Neuronal stem cell (in vitro differentiated cells): ENCODE data around the gene IGBP1.
"Not testable (repeated sequence)": the region's sequence is repeated elsewhere in the genome, so short reads cannot be mapped to it uniquely, and the experiment has no call there.

Source experiments
- DNase-seq: peaks from one replicate; pipeline ENCODE4 v3.0.0-alpha.2; 2013; ENCODE audit warnings: low spot score
- H2AFZ ChIP-seq: one replicate; pipeline ENCODE4 v1.6.1; 2013; ENCODE audit warnings: mild to moderate bottlenecking, low read length, inconsistent platforms
- H2AK5ac ChIP-seq: 2 replicates; pipeline ENCODE4 v1.6.1; 2013; ENCODE audit warnings: low read depth, mild to moderate bottlenecking, inconsistent platforms, low read length, moderate library complexity, mixed read lengths
- H2BK120ac ChIP-seq: 2 replicates; pipeline ENCODE4 v1.6.1; 2013; ENCODE audit warnings: low read depth, mild to moderate bottlenecking, inconsistent platforms, low read length, moderate library complexity, mixed read lengths
- H2BK12ac ChIP-seq: one replicate; pipeline ENCODE4 v1.6.1; 2013; ENCODE audit warnings: low read length, inconsistent platforms
- H2BK15ac ChIP-seq: 2 replicates; pipeline ENCODE4 v1.6.1; 2013; ENCODE audit warnings: mild to moderate bottlenecking, low read length, inconsistent platforms, mixed read lengths
- H2BK5ac ChIP-seq: one replicate; pipeline ENCODE4 v1.6.1; 2013; ENCODE audit warnings: inconsistent platforms, mild to moderate bottlenecking, low read length, moderate library complexity
- H3K14ac ChIP-seq: one replicate; pipeline ENCODE4 v1.6.1; 2013; ENCODE audit warnings: low read length, inconsistent platforms
- H3K18ac ChIP-seq: 2 replicates; pipeline ENCODE4 v1.6.1; 2013; ENCODE audit warnings: low read length, inconsistent platforms
- H3K23ac ChIP-seq: 2 replicates; pipeline ENCODE4 v1.6.1; 2013; ENCODE audit warnings: low read depth, mild to moderate bottlenecking, mixed read lengths, low read length, inconsistent platforms; ENCODE audit not compliant: poor library complexity
- H3K27ac ChIP-seq: replicated peaks from 3 replicates; pipeline ENCODE4 v1.5.1; 2013; ENCODE audit warnings: low read length, inconsistent platforms
- H3K27me3 ChIP-seq, 3 experiments: 2 replicates each; pipeline ENCODE4 v1.6.1; 2013; ENCODE audit warnings: low read length in 3 of 3, mild to moderate bottlenecking in 2 of 3, inconsistent platforms in 1 of 3, low read depth in 1 of 3, mixed read lengths in 1 of 3, moderate library complexity in 1 of 3; ENCODE audit not compliant: control insufficient read depth in 3 of 3, insufficient read depth in 3 of 3
- H3K36me3 ChIP-seq, 2 donors: replicated peaks in 1 of 2; 2 replicates each; pipeline ENCODE4 v1.6.1; 2013; ENCODE audit warnings: low read length in 2 of 2; ENCODE audit not compliant: control insufficient read depth in 2 of 2, insufficient read depth in 2 of 2
- H3K4ac ChIP-seq: 2 replicates; pipeline ENCODE4 v1.6.1; 2013; ENCODE audit warnings: inconsistent platforms, mild to moderate bottlenecking, low read length, moderate library complexity
- H3K4me1 ChIP-seq, 2 donors: 1 replicate in 1 of 2; 2 replicates in 1 of 2; pipeline ENCODE4 v1.6.1; 2013; ENCODE audit warnings: low read length in 2 of 2, low read depth in 1 of 2; ENCODE audit not compliant: control insufficient read depth in 2 of 2, insufficient read depth in 1 of 2
- H3K4me2 ChIP-seq: one replicate; pipeline ENCODE4 v1.6.1; 2013; ENCODE audit warnings: mild to moderate bottlenecking, low read length, inconsistent platforms; ENCODE audit not compliant: insufficient read depth, poor library complexity, severe bottlenecking
- H3K4me3 ChIP-seq, 2 donors: 2 replicates each; pipeline ENCODE4 v1.5.1; 2013; ENCODE audit warnings: low read length in 2 of 2, mild to moderate bottlenecking in 2 of 2, inconsistent platforms in 1 of 2, moderate library complexity in 1 of 2
- H3K79me1 ChIP-seq: one replicate; pipeline ENCODE4 v1.6.1; 2013; ENCODE audit warnings: low read depth, mild to moderate bottlenecking, inconsistent platforms, low read length, moderate library complexity
- H3K9ac ChIP-seq: one replicate; pipeline ENCODE4 v1.6.1; 2013; ENCODE audit warnings: mild to moderate bottlenecking, low read depth, low read length, inconsistent platforms; ENCODE audit not compliant: poor library complexity
- H3K9me3 ChIP-seq, 2 donors: replicated peaks in 1 of 2; 2 replicates each; pipeline versions ENCODE3 to v1.6.1; 2013; ENCODE audit warnings: low read length in 2 of 2, mild to moderate bottlenecking in 2 of 2, inconsistent platforms in 1 of 2, low read depth in 1 of 2, mixed read lengths in 1 of 2, moderate library complexity in 1 of 2; ENCODE audit not compliant: control insufficient read depth in 2 of 2, insufficient read depth in 1 of 2
- H4K8ac ChIP-seq: one replicate; pipeline ENCODE4 v1.6.1; 2013; ENCODE audit warnings: low read depth, mild to moderate bottlenecking, inconsistent platforms, low read length, moderate library complexity
- H4K91ac ChIP-seq: one replicate; pipeline ENCODE4 v1.6.1; 2013; ENCODE audit warnings: low read length, low read depth, mild to moderate bottlenecking, inconsistent platforms; ENCODE audit not compliant: poor library complexity
- WGBS, 2 donors: extraction: QIAGEN DNeasy Blood & Tissue Kit; methylation state at CpG; one replicate each; pipeline ENCODE4 v1.1.7; 2013; ENCODE audit warnings: missing lambda C conversion rate in 2 of 2, mixed read lengths in 1 of 2; ENCODE audit not compliant: insufficient read length in 2 of 2, insufficient replicate concordance in 1 of 2; ENCODE audit errors: extremely low coverage in 2 of 2; 5-methylcytosine and 5-hydroxymethylcytosine counted together

IGBP1 gene

GRCh38 chrX:70196961-70197720 is 63.9 kb downstream of the IGBP1 start:
- Histone ChIP-seq H3K18ac (no peak overlapping the region), H3K14ac (no peak overlapping the region), H3K27ac (no peak overlapping the region), H4K91ac (no peak overlapping the region), H3K27me3 (no peaks in the 10 kb centered on the region), H2AK5ac (no peak overlapping the region), H3K79me1 (no peaks in the 10 kb centered on the region), H3K4me3 (no peak overlapping the region), H3K4me1 (no peaks in the 10 kb centered on the region), H2AFZ (no peak overlapping the region), H2BK120ac (no peak overlapping the region), H4K8ac (no peak overlapping the region), H3K9me3 (no peaks in the 10 kb centered on the region), H2BK12ac (no peak overlapping the region), H3K9ac (no peak overlapping the region), H2BK5ac (no peak overlapping the region), H3K23ac (no peak overlapping the region), H2BK15ac (no peak overlapping the region), H3K36me3 (no peaks in the 10 kb centered on the region), H3K4me2 (no peak overlapping the region), H3K4ac (no peak overlapping the region)
- WGBS, 2 donors, result no CpG with 5 or more reads among the region's 12 CpGs
- DNase-seq, result peak; percentile 32

GRCh38 chrX:70201732-70202131 is 68.5 kb downstream of the IGBP1 start:
- H4K91ac ChIP-seq, result no peak overlapping the region
- no peak overlapping the region for H3K27ac ChIP-seq
- H3K36me3 ChIP-seq, result no peaks in the 10 kb centered on the region
- H3K4me3 ChIP-seq, result no peak overlapping the region
- H2AK5ac ChIP-seq, result no peak overlapping the region
- no peak overlapping the region for H2BK5ac ChIP-seq
- no CpG with 5 or more reads among the region's 5 CpGs for WGBS, 2 donors
- no peaks in the 10 kb centered on the region for H3K79me1 ChIP-seq
- H2BK15ac ChIP-seq, result no peak overlapping the region
- no peak overlapping the region for H3K4ac ChIP-seq
- no peak overlapping the region for H4K8ac ChIP-seq
- no peak overlapping the region for H3K23ac ChIP-seq
- no peaks in the 10 kb centered on the region for H3K9me3 ChIP-seq
- no peak overlapping the region for H3K18ac ChIP-seq
- no peak overlapping the region for H3K14ac ChIP-seq
- H3K27me3 ChIP-seq, result no peaks in the 10 kb centered on the region
- H2AFZ ChIP-seq, result no peak overlapping the region
- no peak overlapping the region for H2BK12ac ChIP-seq
- no peak overlapping the region for H3K9ac ChIP-seq
- no peak for DNase-seq
- no peaks in the 10 kb centered on the region for H3K4me1 ChIP-seq
- no peak overlapping the region for H3K4me2 ChIP-seq
- H2BK120ac ChIP-seq, result no peak overlapping the region

GRCh38 chrX:70208479-70208878 is 75.2 kb downstream of the IGBP1 start:
- no peak overlapping the region for H2BK120ac ChIP-seq
- H3K4me1 ChIP-seq, result no peaks in the 10 kb centered on the region

GRCh38 chrX:70209570-70209969 is 76.3 kb downstream of the IGBP1 start:
- not testable (repeated sequence) for H3K9me3 ChIP-seq, H3K27me3 ChIP-seq, DNase-seq, H2BK120ac ChIP-seq, H3K79me1 ChIP-seq, H3K4me3 ChIP-seq, H2BK15ac ChIP-seq, H3K9ac ChIP-seq, H2BK5ac ChIP-seq, H2BK12ac ChIP-seq, H3K4me2 ChIP-seq, H3K14ac ChIP-seq, H4K8ac ChIP-seq, H3K23ac ChIP-seq, H3K4ac ChIP-seq, H3K27ac ChIP-seq, H3K18ac ChIP-seq, H2AK5ac ChIP-seq, H4K91ac ChIP-seq, H3K4me1 ChIP-seq, H2AFZ ChIP-seq, H3K36me3 ChIP-seq
- no CpG with 5 or more reads among the region's 6 CpGs for WGBS, 2 donors

More at GRCh38 chrX:70208479-70208878, 75.2 kb downstream of the IGBP1 start:
- no peak overlapping the region for H3K27ac ChIP-seq
- no peak overlapping the region for H2BK5ac ChIP-seq
- no peak overlapping the region for H2AK5ac ChIP-seq
- H4K91ac ChIP-seq, result no peak overlapping the region
- no peak overlapping the region for H2AFZ ChIP-seq
- no peak overlapping the region for H3K4ac ChIP-seq
- no peak overlapping the region for H2BK15ac ChIP-seq
- H3K36me3 ChIP-seq, result no peaks in the 10 kb centered on the region
- H3K14ac ChIP-seq, result no peak overlapping the region
- H3K4me3 ChIP-seq, result no peak overlapping the region
- no peak overlapping the region for H3K18ac ChIP-seq
- no peak overlapping the region for H3K23ac ChIP-seq
- H3K9ac ChIP-seq, result no peak overlapping the region
- no peaks in the 10 kb centered on the region for H3K79me1 ChIP-seq
- DNase-seq, result no peak
- H3K27me3 ChIP-seq, result no peaks in the 10 kb centered on the region
- H3K9me3 ChIP-seq, result no peaks in the 10 kb centered on the region
- no peak overlapping the region for H3K4me2 ChIP-seq
- no peak overlapping the region for H2BK12ac ChIP-seq
- H4K8ac ChIP-seq, result no peak overlapping the region
